TTC549 (cell line): ENCODE measurements around the gene KIF22.
"Not testable (repeated sequence)": the region's sequence is repeated elsewhere in the genome, so short reads cannot be mapped to it uniquely, and the experiment has no call there.

Experiments used
- FAIRE-seq: peaks from 2 replicates; lab custom pipeline; 2012; peaks lifted over from hg19 to GRCh38; lab: Jason Lieb, UNC

KIF22 gene

DNA sequence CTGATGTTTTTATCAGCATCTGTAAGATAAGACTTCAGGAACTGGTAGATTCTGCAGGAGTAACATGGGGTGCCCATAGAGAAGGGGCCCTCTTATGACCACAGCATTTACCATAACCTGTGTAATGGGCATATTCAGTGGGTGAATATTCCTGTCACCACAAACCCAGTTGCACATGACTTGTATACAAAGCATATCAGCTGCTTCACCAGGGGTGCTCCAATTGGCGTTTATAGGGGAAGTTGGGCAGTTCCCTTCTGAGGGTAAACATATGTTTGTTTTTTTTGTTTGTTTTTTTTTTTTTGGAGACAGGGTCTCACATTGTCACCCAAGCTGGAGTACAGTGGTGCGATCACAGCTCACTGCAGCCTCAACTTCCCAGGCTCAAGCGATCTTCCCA lies 24.0 kb upstream of the KIF22 start:
- no peak for FAIRE-seq

DNA sequence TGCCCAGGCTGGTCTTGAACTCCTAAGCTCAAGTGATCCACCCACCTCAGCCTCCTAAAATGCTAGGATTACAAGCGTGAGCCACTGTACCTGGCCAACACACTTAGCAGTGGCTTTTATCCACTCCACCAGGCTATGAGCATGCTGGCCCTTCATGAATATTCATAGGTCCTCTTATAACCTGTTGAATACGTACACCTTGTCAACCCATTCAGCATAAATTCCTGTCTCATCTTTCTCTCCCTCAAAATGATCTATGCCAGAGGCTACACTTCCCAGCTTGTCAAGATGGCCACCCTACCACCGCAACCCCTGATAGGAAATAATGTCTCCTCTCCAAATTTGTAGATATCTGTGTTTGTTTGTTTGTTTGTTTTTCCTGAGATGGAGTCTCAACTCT lies 23.5 kb upstream of the KIF22 start:
- no peak for FAIRE-seq

- FAIRE-seq, result no peak
These were observed 21.0 kb upstream of the KIF22 start for GRCh38 chr16:29769507-29769906.

GRCh38 chr16:29770250-29770929 lies 20.2 kb upstream of the KIF22 start:
- no peak for FAIRE-seq

- not testable (repeated sequence) for FAIRE-seq
These were observed 18.2 kb upstream of the KIF22 start for GRCh38 chr16:29772330-29772729.

DNA sequence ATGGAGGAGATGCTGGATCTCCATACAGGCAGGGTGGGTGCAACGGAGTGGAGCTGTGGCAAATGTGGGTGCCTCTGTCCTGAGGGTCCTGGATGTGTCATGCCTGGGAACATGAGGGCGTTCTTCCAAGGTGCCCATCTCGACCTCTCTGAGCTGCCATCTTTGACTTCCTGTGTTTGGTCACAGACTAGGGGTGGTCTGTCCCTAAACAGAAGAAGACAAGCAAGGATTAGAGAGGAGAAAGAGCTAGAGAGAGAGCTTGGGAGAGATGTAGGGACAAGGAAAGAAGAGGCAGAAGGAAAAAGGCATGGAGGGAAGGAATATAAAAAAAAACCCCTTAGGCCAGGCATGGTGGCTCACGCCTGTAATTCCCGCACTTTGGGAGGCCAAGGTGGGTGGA lies 15.8 kb upstream of the KIF22 start:
- FAIRE-seq, result no peak

DNA sequence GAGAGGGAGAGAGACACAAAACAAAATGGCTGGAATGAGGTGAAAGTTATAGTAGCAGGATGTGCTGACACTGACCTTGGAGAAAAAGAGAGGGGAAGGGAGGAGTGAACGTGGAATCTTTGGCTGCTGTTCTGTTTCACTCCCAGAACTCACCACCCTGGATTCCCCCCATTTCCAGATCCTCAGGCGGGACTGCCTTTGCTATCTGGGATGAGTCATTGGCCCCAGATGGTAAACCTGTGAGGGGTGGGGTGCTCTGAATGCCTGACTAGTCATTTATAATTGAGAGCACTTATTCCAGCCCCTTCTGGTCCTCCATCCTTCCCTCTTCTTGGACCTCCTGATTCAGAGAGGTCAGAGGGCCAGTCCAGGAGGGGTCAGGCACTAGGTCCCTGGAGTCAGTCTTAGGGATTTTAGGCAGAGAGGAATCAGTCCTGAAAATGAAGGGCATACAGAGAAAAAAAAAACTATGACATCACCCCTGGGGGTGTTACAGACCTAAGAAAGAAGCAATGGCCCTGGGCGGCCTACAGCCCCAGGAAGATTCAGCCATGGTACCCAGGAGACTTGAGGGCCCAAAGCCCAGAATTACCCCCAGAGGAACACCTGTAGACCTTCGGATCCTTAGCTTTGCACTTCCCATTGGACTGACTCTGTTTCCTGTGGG lies 14.7 kb upstream of the KIF22 start:
- no peak for FAIRE-seq

GRCh38 chr16:29777576-29778350 lies 12.8 kb upstream of the KIF22 start, which contains the start of gene ZG16:
Gene ZG16, plus strand, starts transcription at chr16:29778256. Its CDS starts 1,011 bp downstream, at chr16:29779267.
- FAIRE-seq, result no peak

DNA sequence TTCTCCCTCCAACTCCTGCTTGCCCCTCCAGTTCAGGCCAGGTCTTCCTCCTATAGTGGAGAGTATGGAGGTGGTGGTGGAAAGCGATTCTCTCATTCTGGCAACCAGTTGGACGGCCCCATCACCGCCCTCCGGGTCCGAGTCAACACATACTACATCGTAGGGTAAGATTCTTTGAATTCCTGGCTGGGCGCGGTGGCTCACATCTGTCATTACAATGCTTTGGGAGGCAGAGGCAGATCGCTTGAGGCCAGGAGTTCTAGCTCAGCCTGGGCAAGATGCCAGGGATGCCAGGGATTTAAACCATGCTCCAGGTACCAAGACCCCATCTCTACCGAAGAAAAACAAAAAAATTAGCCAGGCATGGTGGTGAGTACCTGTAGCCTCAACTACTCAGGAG lies 11.1 kb upstream of the KIF22 start:
- no peak for FAIRE-seq

- not testable (repeated sequence) for FAIRE-seq
These were observed 7.2 kb upstream of the KIF22 start for GRCh38 chr16:29783094-29783953.

- no peak for FAIRE-seq
These were observed 6.4 kb upstream of the KIF22 start for GRCh38 chr16:29784157-29784556.

DNA sequence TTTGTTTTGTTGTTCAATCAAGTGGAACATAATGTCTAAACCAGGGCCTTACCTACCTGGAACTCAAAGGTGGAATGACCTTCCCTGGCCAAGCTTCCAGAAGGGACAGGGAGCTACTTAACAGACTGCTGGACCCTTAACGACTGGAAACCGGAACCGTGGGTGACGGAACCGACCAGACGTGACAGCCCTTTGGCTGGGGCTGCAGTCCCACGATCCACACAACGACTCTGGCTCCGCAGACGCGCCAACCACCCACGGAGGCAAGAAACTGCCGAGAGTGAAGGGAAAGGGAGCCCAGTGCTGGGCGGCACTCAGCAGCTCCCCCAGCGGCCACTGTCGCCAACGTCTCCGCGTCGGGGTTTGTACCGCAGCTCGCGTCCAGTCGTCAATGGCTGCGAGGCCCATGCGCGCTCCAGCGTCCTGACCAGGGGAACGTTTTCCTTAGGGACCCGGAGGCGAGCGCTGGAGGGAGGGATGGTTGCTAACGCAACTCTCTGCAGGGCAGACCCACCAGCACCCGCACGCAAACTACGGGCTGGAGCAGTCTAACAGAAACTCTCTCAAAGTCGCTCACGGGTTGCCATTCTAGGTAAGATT lies 5.5 kb upstream of the KIF22 start:
- FAIRE-seq, result no peak

- FAIRE-seq, result not testable (repeated sequence)
These were observed 3.4 kb upstream of the KIF22 start for GRCh38 chr16:29787155-29787554.

GRCh38 chr16:29789775-29790182 lies 772 bp upstream of the KIF22 start:
- no peak for FAIRE-seq

GRCh38 chr16:29790949-29791844 lies 646 bp downstream of the KIF22 start:
- no peak for FAIRE-seq

GRCh38 chr16:29791845-29792807 lies 1.6 kb downstream of the KIF22 start:
- FAIRE-seq, result no peak

DNA sequence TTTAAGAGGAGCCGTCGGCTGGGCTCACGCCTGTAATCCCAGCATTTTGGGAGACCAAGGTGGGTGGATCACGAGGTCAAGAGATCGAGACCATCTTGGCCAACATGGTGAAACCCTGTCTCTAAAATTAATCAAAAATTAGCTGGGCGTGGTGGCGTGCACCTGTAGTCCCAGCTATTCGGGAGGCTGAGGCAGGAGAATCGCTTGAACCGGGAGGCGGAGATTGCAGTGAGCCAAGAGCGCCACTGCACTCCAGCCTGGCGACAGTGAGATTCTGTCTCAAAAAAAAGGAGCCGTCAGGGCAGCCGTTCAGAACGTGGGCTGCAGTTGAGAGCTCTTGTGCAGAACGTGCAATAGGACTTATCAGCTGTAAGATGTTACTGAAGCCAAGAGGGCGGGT lies 2.6 kb downstream of the KIF22 start:
- not testable (repeated sequence) for FAIRE-seq

- FAIRE-seq, result no peak
These were observed 3.7 kb downstream of the KIF22 start for GRCh38 chr16:29794231-29794710.

- FAIRE-seq, result no peak
These were observed 11.9 kb downstream of the KIF22 start for GRCh38 chr16:29802416-29802935.
